ENCODE data around the gene STX2.
"Not testable (repeated sequence)": the region's sequence is repeated elsewhere in the genome, so short reads cannot be mapped to it uniquely, and the experiment has no call there.

Gene STX2

DNA sequence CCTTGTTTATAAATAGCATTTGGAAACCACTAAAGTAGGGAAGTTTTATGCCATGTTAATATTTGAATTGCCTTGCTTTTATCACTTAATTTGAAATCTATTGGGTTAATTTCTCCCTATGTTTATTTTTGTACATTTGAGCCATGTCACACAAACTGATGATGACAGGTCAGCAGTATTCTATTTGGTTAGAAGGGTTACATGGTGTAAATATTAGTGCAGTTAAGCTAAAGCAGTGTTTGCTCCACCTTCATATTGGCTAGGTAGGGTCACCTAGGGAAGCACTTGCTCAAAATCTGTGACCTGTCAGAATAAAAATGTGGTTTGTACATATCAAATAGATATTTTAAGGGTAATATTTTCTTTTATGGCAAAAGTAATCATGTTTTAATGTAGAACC, 37.2 kb upstream of the STX2 start:
- Histone ChIP-seq H3K79me2 (ENCODE audit: control insufficient read depth, low read length) (peaks cover 35% of the 10 kb centered on the region), H3K9me3 (ENCODE audit: control insufficient read depth, insufficient read depth, low read length) (no peaks in the 10 kb centered on the region), H3K27me3 (ENCODE audit: control insufficient read depth, low read length) (no peaks in the 10 kb centered on the region), H3K36me3 (ENCODE audit: control insufficient read depth, low read length) (peaks cover 68% of the 10 kb centered on the region), H3K27ac (ENCODE audit: low read depth, low read length) (no peak overlapping the region), H3K9me2 (replicated peaks; ENCODE audit: control insufficient read depth, low read length) (no peaks in the 10 kb centered on the region), H3K4me1 (ENCODE audit: control insufficient read depth, low read length) (peaks cover 74% of the 10 kb centered on the region), H3F3A (ENCODE audit: control insufficient read depth, insufficient read depth) (peaks cover 74% of the 10 kb centered on the region), H3K4me3 (ENCODE audit: low read length) (no peak overlapping the region), H3K4me2 (ENCODE audit: low read length) (0 out of 2 replicates have a peak overlapping the region, but pooled peaks have one; percentile 23), H4K20me1 (ENCODE audit: control insufficient read depth, insufficient read depth, low read depth, low read length) (peaks cover 39% of the 10 kb centered on the region)
- TF ChIP-seq EZH2phosphoT487 (IDR thresholded peaks at IDR 0.05; ENCODE audit: borderline replicate concordance, low read length): no peak
- TF ChIP-seq, protein P1, sequence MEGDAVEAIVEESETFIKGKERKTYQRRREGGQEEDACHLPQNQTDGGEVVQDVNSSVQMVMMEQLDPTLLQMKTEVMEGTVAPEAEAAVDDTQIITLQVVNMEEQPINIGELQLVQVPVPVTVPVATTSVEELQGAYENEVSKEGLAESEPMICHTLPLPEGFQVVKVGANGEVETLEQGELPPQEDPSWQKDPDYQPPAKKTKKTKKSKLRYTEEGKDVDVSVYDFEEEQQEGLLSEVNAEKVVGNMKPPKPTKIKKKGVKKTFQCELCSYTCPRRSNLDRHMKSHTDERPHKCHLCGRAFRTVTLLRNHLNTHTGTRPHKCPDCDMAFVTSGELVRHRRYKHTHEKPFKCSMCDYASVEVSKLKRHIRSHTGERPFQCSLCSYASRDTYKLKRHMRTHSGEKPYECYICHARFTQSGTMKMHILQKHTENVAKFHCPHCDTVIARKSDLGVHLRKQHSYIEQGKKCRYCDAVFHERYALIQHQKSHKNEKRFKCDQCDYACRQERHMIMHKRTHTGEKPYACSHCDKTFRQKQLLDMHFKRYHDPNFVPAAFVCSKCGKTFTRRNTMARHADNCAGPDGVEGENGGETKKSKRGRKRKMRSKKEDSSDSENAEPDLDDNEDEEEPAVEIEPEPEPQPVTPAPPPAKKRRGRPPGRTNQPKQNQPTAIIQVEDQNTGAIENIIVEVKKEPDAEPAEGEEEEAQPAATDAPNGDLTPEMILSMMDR (IDR thresholded peaks at IDR 0.05; ENCODE audit: low read depth, low read length, poor library complexity, severe bottlenecking): no peak

DNA sequence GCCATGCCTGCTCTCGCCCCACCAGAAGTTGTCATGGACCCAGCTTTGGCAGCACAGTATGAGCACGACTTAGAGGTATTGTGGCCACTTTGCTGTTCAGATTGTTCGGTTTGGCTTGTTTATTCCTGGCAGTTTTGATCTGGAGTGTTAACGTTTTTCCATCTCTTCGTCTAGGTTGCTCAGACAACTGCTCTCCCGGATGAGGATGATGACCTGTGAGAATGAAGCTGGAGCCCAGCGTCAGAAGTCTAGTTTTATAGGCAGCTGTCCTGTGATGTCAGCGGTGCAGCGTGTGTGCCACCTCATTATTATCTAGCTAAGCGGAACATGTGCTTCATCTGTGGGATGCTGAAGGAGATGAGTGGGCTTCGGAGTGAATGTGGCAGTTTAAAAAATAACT, 36.7 kb upstream of the STX2 start:
- not testable (repeated sequence) for H3K9me3 ChIP-seq (ENCODE audit: control insufficient read depth, insufficient read depth, low read length); H3K4me2 ChIP-seq (ENCODE audit: low read length); H3K4me3 ChIP-seq (ENCODE audit: low read length); H3K27me3 ChIP-seq (ENCODE audit: control insufficient read depth, low read length); H3K27ac ChIP-seq (ENCODE audit: low read depth, low read length); H3K9me2 ChIP-seq (replicated peaks; ENCODE audit: control insufficient read depth, low read length)
- H3K4me1 ChIP-seq (ENCODE audit: control insufficient read depth, low read length): peaks cover 79% of the 10 kb centered on the region
- peaks cover 74% of the 10 kb centered on the region for H3F3A ChIP-seq (ENCODE audit: control insufficient read depth, insufficient read depth)
- peaks cover 40% of the 10 kb centered on the region for H3K79me2 ChIP-seq (ENCODE audit: control insufficient read depth, low read length)
- H3K36me3 ChIP-seq (ENCODE audit: control insufficient read depth, low read length): peaks cover 68% of the 10 kb centered on the region
- peaks cover 39% of the 10 kb centered on the region for H4K20me1 ChIP-seq (ENCODE audit: control insufficient read depth, insufficient read depth, low read depth, low read length)

DNA sequence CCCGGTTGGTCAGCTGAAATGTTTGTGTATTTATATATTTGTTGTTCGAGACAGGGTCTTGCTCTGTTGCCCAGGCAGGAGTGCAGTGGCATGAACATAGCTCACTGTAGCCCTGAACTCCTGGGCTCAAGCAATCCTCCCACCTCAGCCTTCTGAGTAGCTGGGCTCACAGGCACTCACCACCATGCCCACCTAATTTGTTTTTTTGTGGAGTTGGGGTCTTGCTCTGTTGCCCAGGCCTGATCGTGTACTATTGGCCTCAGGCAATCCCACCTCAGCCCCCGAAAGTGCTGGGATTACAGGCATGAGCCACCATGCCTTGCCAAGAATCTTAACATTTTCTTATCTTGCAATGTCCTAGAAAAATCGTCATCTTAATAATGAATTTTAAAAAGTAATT, 36.1 kb upstream of the STX2 start:
- TF ChIP-seq, protein P1 (IDR thresholded peaks at IDR 0.05; ENCODE audit: low read depth, low read length, poor library complexity, severe bottlenecking): no peak
- no peak for TF ChIP-seq EZH2phosphoT487 (IDR thresholded peaks at IDR 0.05; ENCODE audit: borderline replicate concordance, low read length)
- peaks cover 40% of the 10 kb centered on the region for H3K79me2 ChIP-seq (ENCODE audit: control insufficient read depth, low read length)
- no peaks in the 10 kb centered on the region for H3K27me3 ChIP-seq (ENCODE audit: control insufficient read depth, low read length)
- peaks cover 80% of the 10 kb centered on the region for H3K4me1 ChIP-seq (ENCODE audit: control insufficient read depth, low read length)
- H3K4me2 ChIP-seq (ENCODE audit: low read length): peak overlapping the region; percentile 87; the same call in 1 of the 2 replicates
- H4K20me1 ChIP-seq (ENCODE audit: control insufficient read depth, insufficient read depth, low read depth, low read length): peaks cover 39% of the 10 kb centered on the region
- H3K4me3 ChIP-seq (ENCODE audit: low read length): no peak overlapping the region
- H3F3A ChIP-seq (ENCODE audit: control insufficient read depth, insufficient read depth): peaks cover 72% of the 10 kb centered on the region
- no peak overlapping the region for H3K27ac ChIP-seq (ENCODE audit: low read depth, low read length)
- no peaks in the 10 kb centered on the region for H3K9me3 ChIP-seq (ENCODE audit: control insufficient read depth, insufficient read depth, low read length)
- peaks cover 68% of the 10 kb centered on the region for H3K36me3 ChIP-seq (ENCODE audit: control insufficient read depth, low read length)
- H3K9me2 ChIP-seq (replicated peaks; ENCODE audit: control insufficient read depth, low read length): no peaks in the 10 kb centered on the region

DNA sequence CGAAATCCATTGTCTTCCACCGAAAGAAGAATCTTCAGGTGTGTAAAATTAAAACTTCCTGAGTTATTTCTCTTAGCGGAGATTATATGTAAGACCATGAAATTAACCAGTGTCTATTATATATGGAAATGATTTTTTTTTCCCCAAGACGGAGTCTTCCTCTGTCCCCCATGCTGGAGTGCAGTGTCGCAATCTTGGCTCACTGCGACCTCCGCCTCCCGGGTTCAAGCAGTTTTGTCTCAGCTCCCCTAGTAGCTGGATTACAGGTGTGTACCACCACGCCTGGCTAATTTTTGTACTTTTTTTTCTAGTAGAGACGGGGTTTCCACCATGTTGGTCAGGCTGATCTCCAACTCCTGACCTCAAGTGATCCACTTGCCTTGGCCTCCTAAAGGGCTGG, 35.6 kb upstream of the STX2 start:
- H3K4me3 ChIP-seq (ENCODE audit: low read length): peak overlapping the region; percentile 90
- H3K27me3 ChIP-seq (ENCODE audit: control insufficient read depth, low read length): no peaks in the 10 kb centered on the region
- peak overlapping the region; percentile 87 for H3K4me2 ChIP-seq (ENCODE audit: low read length)
- H3F3A ChIP-seq (ENCODE audit: control insufficient read depth, insufficient read depth): peaks cover 69% of the 10 kb centered on the region
- TF ChIP-seq EZH2phosphoT487 (IDR thresholded peaks at IDR 0.05; ENCODE audit: borderline replicate concordance, low read length): no peak
- TF ChIP-seq, protein P1 (IDR thresholded peaks at IDR 0.05; ENCODE audit: low read depth, low read length, poor library complexity, severe bottlenecking): no peak
- H3K27ac ChIP-seq (ENCODE audit: low read depth, low read length): no peak overlapping the region
- peaks cover 76% of the 10 kb centered on the region for H3K4me1 ChIP-seq (ENCODE audit: control insufficient read depth, low read length)
- H3K79me2 ChIP-seq (ENCODE audit: control insufficient read depth, low read length): peaks cover 40% of the 10 kb centered on the region
- peaks cover 68% of the 10 kb centered on the region for H3K36me3 ChIP-seq (ENCODE audit: control insufficient read depth, low read length)
- no peaks in the 10 kb centered on the region for H3K9me2 ChIP-seq (replicated peaks; ENCODE audit: control insufficient read depth, low read length)
- peaks cover 39% of the 10 kb centered on the region for H4K20me1 ChIP-seq (ENCODE audit: control insufficient read depth, insufficient read depth, low read depth, low read length)
- no peaks in the 10 kb centered on the region for H3K9me3 ChIP-seq (ENCODE audit: control insufficient read depth, insufficient read depth, low read length)

All from DOHH2 (cell line).